ENCODE measurements around the gene ANKRD30B. TPM values are rescaled to one million over a fixed set of nuclear protein-coding genes. Genes with fewer than 3 reads are reported as not detected.

Gene ANKRD30B
- total RNA-seq: not detected in 2 replicates

GRCh38 chr18:14747513-14748474, at the start of gene ANKRD30B:
Gene ANKRD30B (plus strand): TSS chr18:14748172. CDS start chr18:14748420, 248 bp downstream.

Other genes with a start within 250 kb of the ANKRD30B start
- gene POTEC, start 204.6 kb upstream of the ANKRD30B start, total RNA-seq: not detected in 2 replicates

Measured in cardiac atrium fibroblast (primary cell).